ENCODE data around the gene MRPL46.

The MRPL46 gene

DNA sequence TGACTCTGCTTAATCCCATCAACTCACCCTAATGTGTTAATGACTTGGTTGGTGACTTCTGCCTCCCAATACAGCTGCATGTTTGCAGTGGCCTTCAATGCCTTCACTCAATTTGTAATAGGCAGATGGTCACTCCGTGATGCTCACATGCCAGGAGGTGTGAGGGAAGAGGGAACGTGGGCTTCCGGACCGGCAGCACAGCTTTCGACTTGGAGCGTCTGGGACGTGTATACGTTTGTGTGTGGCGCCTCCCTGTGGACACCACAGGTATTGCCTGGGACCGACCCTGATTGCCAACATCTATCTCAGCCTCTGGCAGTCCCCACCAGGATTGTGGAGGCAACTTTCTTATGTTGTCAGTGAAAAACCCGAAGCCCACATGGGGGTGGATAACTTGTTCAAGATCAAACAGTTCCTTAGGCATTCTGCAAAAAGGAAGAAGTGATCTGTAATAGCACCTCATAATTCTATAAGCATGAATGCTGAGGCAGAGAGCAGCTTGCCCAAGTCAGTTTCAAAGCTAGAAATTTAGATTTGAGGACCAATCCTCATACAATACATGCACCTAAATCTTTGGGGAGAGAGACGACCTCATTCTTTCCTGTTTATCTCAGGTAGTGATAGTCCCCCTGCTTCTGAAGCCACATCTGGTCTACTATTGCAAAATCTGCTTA is 16.9 kb downstream of the MRPL46 start:
- DNase-seq (ENCODE audit: low spot score): peak; percentile 65
- in situ Hi-C loops (cut with MboI; ENCODE audit: low pct_unique_long_range_greater_than_20kb, low sequenced_read_pairs, unreplicated experiment): no loop called here
- TF ChIP-seq, protein P1, sequence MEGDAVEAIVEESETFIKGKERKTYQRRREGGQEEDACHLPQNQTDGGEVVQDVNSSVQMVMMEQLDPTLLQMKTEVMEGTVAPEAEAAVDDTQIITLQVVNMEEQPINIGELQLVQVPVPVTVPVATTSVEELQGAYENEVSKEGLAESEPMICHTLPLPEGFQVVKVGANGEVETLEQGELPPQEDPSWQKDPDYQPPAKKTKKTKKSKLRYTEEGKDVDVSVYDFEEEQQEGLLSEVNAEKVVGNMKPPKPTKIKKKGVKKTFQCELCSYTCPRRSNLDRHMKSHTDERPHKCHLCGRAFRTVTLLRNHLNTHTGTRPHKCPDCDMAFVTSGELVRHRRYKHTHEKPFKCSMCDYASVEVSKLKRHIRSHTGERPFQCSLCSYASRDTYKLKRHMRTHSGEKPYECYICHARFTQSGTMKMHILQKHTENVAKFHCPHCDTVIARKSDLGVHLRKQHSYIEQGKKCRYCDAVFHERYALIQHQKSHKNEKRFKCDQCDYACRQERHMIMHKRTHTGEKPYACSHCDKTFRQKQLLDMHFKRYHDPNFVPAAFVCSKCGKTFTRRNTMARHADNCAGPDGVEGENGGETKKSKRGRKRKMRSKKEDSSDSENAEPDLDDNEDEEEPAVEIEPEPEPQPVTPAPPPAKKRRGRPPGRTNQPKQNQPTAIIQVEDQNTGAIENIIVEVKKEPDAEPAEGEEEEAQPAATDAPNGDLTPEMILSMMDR (IDR thresholded peaks at IDR 0.05; ENCODE audit: extremely low read depth, insufficient read depth, missing control alignments): peak; percentile 84

DNA sequence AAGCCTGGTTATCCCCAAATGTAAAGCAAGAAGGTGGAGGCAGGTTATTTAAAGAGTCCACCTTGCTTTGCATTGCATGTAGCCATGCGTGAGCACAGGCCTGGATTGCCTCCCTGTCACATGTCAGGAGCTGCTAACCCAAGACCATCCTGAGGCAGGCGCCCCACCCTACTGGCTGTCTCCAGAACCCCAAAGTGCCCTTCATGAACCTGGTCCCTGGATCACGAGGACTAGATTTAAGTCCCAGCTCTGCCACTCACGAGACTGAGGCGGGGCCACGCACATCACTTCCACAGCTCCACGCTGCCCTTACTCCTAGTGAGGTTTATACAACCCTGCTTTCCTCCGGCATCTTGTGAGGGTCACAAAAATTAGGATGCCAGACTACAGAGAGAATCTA is 17.6 kb downstream of the MRPL46 start:
- TF ChIP-seq, protein P1 (IDR thresholded peaks at IDR 0.05; ENCODE audit: extremely low read depth, insufficient read depth, missing control alignments): no peak
- DNase-seq (ENCODE audit: low spot score): no peak
- in situ Hi-C loops (cut with MboI; ENCODE audit: low pct_unique_long_range_greater_than_20kb, low sequenced_read_pairs, unreplicated experiment): no loop called here

DNA sequence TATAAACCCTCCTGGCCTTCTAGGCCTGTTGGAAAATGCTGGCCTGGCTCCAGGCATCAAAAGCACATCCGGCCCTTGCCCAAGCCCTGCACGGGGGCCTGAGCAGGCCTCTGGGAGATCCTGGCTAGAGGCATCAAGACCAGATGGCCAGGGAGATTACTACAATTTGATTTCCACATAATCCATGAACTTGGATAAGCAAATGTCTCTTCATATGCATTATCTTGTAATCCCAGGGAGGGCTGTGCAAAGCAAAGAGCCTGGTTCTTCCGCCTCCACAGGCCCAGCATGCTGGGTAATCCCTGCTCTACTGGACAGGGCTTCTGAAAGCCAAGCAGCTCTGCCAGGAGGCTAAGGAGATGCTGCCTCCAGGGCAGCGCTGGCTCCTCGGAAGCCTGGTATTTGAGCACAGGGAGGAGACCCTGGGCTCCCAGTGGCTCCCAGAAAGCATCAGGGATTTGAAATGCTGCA is 18.2 kb downstream of the MRPL46 start:
- TF ChIP-seq, protein P1 (IDR thresholded peaks at IDR 0.05; ENCODE audit: extremely low read depth, insufficient read depth, missing control alignments): no peak
- in situ Hi-C loops (cut with MboI; ENCODE audit: low pct_unique_long_range_greater_than_20kb, low sequenced_read_pairs, unreplicated experiment): no loop called here
- DNase-seq (ENCODE audit: low spot score): no peak

DNA sequence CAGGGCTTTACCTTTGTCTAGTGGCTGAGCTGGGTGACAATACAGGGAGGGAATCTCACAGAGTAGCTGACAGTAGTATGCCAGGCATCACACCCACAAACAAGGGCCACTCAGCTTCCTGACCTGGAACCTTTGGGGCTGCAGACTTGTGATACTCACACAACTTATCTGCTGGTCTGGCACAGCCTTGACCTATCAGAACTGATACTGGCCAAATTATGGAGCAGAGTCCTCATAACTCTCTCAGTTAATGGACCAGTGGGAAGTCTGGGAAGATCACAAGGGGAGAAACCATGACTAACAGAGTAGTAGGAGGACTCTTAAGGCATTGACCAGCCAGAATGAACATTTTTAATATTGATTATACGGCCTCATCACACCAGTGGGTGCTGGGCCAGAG is 19.4 kb downstream of the MRPL46 start:
- DNase-seq (ENCODE audit: low spot score): no peak
- TF ChIP-seq, protein P1 (IDR thresholded peaks at IDR 0.05; ENCODE audit: extremely low read depth, insufficient read depth, missing control alignments): no peak
- in situ Hi-C loops (cut with MboI; ENCODE audit: low pct_unique_long_range_greater_than_20kb, low sequenced_read_pairs, unreplicated experiment): no loop called here

DNA sequence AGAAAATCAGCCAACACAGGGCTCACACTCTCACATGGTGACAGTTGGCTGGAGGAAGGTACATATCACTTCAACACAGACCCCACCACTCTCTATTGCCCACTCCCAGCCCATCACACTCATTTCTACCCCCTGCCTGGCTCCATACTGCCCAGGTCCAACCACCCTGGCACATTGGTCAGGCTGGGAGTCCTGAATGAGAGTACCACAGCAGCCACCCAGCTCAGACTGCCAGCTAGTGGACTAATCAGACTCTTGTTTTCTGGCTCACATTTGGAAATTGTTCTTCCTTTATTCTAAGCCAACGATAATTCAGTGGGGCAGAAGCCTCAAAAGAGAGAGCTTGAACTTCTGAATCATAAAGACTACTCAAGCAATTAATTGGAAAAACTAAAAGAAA is 20.0 kb downstream of the MRPL46 start:
- no peak for DNase-seq (ENCODE audit: low spot score)
- TF ChIP-seq, protein P1 (IDR thresholded peaks at IDR 0.05; ENCODE audit: extremely low read depth, insufficient read depth, missing control alignments): no peak
- in situ Hi-C loops (cut with MboI; ENCODE audit: low pct_unique_long_range_greater_than_20kb, low sequenced_read_pairs, unreplicated experiment): no loop called here

DNA sequence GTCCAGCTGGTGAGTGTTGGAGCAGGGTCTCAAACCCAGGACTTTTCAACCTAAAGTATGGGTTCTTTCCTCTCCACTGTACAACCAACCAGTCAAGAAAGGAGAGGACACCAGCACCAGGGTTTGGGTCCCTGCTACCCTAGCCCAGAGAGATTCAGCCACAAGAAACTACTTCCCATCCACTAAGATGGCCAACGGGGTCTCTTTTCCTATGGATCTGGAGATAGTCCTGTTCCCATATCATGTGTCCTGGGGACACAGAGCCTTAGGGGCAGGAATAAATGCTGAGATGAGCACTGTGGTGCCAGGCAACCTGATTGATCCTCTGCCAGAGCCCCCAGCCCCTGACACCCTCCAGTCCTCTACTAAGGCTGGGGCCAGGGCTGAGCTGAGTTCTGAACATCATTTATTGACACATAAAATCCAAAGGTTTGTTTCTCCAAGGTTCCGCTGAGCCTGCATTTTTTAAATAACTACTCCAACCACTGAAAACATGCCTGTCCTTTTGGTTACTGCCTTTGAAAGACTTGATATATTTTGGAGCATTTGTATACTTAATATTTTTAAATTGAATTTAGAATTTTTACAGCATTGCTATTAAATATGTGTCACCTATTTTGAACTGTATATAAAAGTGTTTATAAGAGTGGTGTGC is 26.0 kb downstream of the MRPL46 start:
- no peak for DNase-seq (ENCODE audit: low spot score)
- TF ChIP-seq, protein P1 (IDR thresholded peaks at IDR 0.05; ENCODE audit: extremely low read depth, insufficient read depth, missing control alignments): no peak

More for the DNA sequence above, 26.0 kb downstream of the MRPL46 start:
- in situ Hi-C loops (cut with MboI; ENCODE audit: low pct_unique_long_range_greater_than_20kb, low sequenced_read_pairs, unreplicated experiment): no loop called here

All from GM13977 (cell line).